Natural killer cell (primary cell): Measurements from ENCODE around the gene MRPL19. TPM values are rescaled to one million over a fixed set of nuclear protein-coding genes. Genes with fewer than 3 reads are reported as not detected.

Experiments used
- ATAC-seq, 3 donors: fragments of 150-1000 bp in 2 of 3; fragments of 200-7000 bp in 1 of 3; cut with Tn5 transposase; 1 replicate in 1 of 3; 2 replicates in 2 of 3; pipeline ENCODE4 v1.10.0; 2021; ENCODE audit warnings: mild to moderate bottlenecking in 2 of 3, moderate library complexity in 2 of 3
- DNase-seq, 2 donors: peaks; one replicate each; pipeline versions ENCODE4 v3.0.0 to v3.0.0-alpha.2; 2013 to 2021; ENCODE audit warnings: mixed read lengths in 1 of 2
- H3K27ac ChIP-seq: one replicate; pipeline ENCODE4 v1.5.1; 2013; ENCODE audit warnings: mild to moderate bottlenecking, low read length
- H3K27me3 ChIP-seq: one replicate; pipeline ENCODE4 v1.6.1; 2013; ENCODE audit warnings: low read length; ENCODE audit not compliant: control insufficient read depth, insufficient read depth
- H3K36me3 ChIP-seq: one replicate; pipeline ENCODE4 v1.6.1; 2013; ENCODE audit warnings: low read length; ENCODE audit not compliant: control insufficient read depth, insufficient read depth
- H3K4me1 ChIP-seq: one replicate; pipeline ENCODE4 v1.6.1; 2013; ENCODE audit warnings: low read length; ENCODE audit not compliant: control insufficient read depth, insufficient read depth
- H3K4me3 ChIP-seq: one replicate; pipeline ENCODE4 v1.5.1; 2013; ENCODE audit warnings: low read length
- H3K9me3 ChIP-seq: one replicate; pipeline ENCODE4 v1.6.1; 2013; ENCODE audit warnings: low read length; ENCODE audit not compliant: control insufficient read depth, insufficient read depth
- H3K27ac Mint-ChIP-seq, 2 donors: one replicate each; pipeline ENCODE4 v1.8.0; 2022; ENCODE audit warnings: mild to moderate bottlenecking in 2 of 2, mixed read lengths in 2 of 2, moderate library complexity in 1 of 2
- H3K27me3 Mint-ChIP-seq, 2 donors: one replicate each; pipeline ENCODE4 v1.8.0; 2022; ENCODE audit warnings: low read depth in 2 of 2, mixed read lengths in 2 of 2
- H3K36me3 Mint-ChIP-seq: one replicate; pipeline ENCODE4 v1.8.0; 2022; ENCODE audit warnings: mixed read lengths
- H3K4me1 Mint-ChIP-seq, 2 donors: one replicate each; pipeline ENCODE4 v1.8.0; 2022; ENCODE audit warnings: mixed read lengths in 2 of 2
- H3K4me3 Mint-ChIP-seq: one replicate; pipeline ENCODE4 v1.8.0; 2022; ENCODE audit warnings: mild to moderate bottlenecking, moderate library complexity, mixed read lengths
- H3K9me3 Mint-ChIP-seq, 2 donors: one replicate each; pipeline ENCODE4 v1.8.0; 2022; ENCODE audit warnings: mixed read lengths in 2 of 2
- CTCF ChIP-seq: fragments of 200-600 bp; IDR thresholded peaks from one replicate; pipeline ENCODE4 v1.8.0; 2022; ENCODE audit warnings: antibody characterized with exemption
- WGBS: methylation state at CpG from one replicate; pipeline ENCODE4 v1.1.7; 2013; ENCODE audit warnings: missing lambda C conversion rate; ENCODE audit not compliant: insufficient coverage; 5-methylcytosine and 5-hydroxymethylcytosine counted together
- intact Hi-C: fragments of 100-400 bp; cut with micrococcal nuclease; formaldehyde crosslinking; loops from one replicate; pipeline ENCODE4 v1.14.2; 2022
- total RNA-seq, 4 donors: library from RNA; stranded (reverse); fragments of 120-200 nt in 1 of 4; gene quantifications; one replicate each; pipeline versions ENCODE4 v1.2.3 to v1.2.4, GENCODE V29; 2013 to 2022

Gene MRPL19
- total RNA-seq, 3 donors from 2014 or later (not counting 1 experiment from before 2014, with no cell fraction given), result 11.9 to 22.9 (median 17.8) TPM

DNA sequence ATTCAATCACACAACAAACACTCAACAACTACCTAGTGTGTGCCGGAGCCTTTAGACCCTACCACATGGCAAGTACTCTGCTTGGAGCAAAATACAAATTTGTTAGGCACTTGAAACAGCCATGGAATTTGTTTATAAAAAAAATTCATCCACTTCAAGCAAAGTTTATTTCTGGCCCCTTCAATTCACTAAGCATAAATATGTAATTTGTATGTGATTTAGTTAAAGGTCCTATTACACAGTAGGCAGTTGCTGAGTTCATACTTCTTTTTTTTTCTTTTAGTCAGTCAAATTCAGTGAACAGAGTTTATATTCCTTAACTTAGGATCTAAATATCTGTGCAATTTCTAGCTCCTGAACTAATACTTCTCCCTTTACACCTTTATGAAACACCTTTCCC, 41.6 kb downstream of the MRPL19 start:
- TF ChIP-seq CTCF, result no peak
- peaks cover 0 to 5% of the 10 kb centered on the region in 2 donors for H3K4me1 Mint-ChIP-seq
- peaks cover 25% of the 10 kb centered on the region for H3K36me3 ChIP-seq
- peaks cover 6% of the 10 kb centered on the region for H3K36me3 Mint-ChIP-seq
- no peak for DNase-seq
- no peaks in the 10 kb centered on the region for H3K4me1 ChIP-seq
- H3K27me3 Mint-ChIP-seq, result no peaks in the 10 kb centered on the region
- H3K27ac Mint-ChIP-seq, result no peak overlapping the region
- intact Hi-C loops, result no loop called here
- H3K9me3 ChIP-seq, result no peaks in the 10 kb centered on the region
- no peak overlapping the region for H3K4me3 Mint-ChIP-seq
- no peaks in the 10 kb centered on the region for H3K9me3 Mint-ChIP-seq
- no peak overlapping the region for H3K4me3 ChIP-seq
- no peak for ATAC-seq
- no peak overlapping the region for H3K27ac ChIP-seq
- WGBS, result 100% methylated on average over 1 of the region's 1 CpG
- H3K27me3 ChIP-seq, result no peaks in the 10 kb centered on the region

DNA sequence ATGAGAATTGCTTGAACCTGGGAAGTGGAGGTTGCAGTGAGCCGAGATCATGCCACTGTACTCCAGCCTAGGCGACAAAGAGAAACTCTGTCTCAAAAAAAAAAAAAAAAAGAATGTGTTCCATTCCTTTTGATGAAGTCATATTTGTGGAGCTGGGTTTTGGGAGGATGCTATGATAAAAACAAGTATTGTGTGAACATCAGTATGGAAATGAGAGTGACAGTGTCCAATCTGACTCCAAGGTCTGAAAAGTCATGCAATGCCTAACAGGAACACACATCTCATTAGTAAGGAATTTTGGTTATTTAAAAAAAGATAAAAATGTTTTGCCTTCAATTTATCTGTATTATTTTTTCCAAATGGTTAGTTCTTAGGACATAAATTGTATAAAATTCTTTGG, 52.3 kb downstream of the MRPL19 start:
- Mint-ChIP-seq H3K36me3 (peaks cover 38% of the 10 kb centered on the region), H3K9me3 (no peaks in the 10 kb centered on the region), H3K27me3 (no peaks in the 10 kb centered on the region), H3K4me3 (no peak overlapping the region), H3K27ac (no peak overlapping the region), H3K4me1 (no peaks in the 10 kb centered on the region)
- Histone ChIP-seq H3K4me3 (no peak overlapping the region), H3K27ac (no peak overlapping the region), H3K4me1 (no peaks in the 10 kb centered on the region), H3K36me3 (peaks cover 42% of the 10 kb centered on the region), H3K9me3 (no peaks in the 10 kb centered on the region), H3K27me3 (no peaks in the 10 kb centered on the region)
- WGBS, result 96% methylated on average over 2 of the region's 2 CpGs
- intact Hi-C loops, result no loop called here
- no peak for ATAC-seq
- no peak for TF ChIP-seq CTCF
- no peak for DNase-seq

GRCh38 chr2:75702593-75702992, 56.0 kb downstream of the MRPL19 start:
- Histone ChIP-seq H3K36me3 (peaks cover 49% of the 10 kb centered on the region), H3K9me3 (no peaks in the 10 kb centered on the region), H3K27me3 (no peaks in the 10 kb centered on the region), H3K27ac (no peak overlapping the region), H3K4me3 (no peak overlapping the region), H3K4me1 (no peaks in the 10 kb centered on the region)
- H3K4me3 Mint-ChIP-seq, result no peak overlapping the region
- WGBS, result 100% methylated on average over 2 of the region's 4 CpGs
- intact Hi-C loops, result no loop called here
- H3K9me3 Mint-ChIP-seq, result no peaks in the 10 kb centered on the region
- no peak for TF ChIP-seq CTCF
- DNase-seq (no peak), ATAC-seq (no peak)
- no peaks in the 10 kb centered on the region for H3K27me3 Mint-ChIP-seq
- H3K27ac Mint-ChIP-seq, result no peak overlapping the region
- H3K36me3 Mint-ChIP-seq, result peaks cover 31% of the 10 kb centered on the region
- no peaks in the 10 kb centered on the region for H3K4me1 Mint-ChIP-seq

GRCh38 chr2:75703589-75704287, 57.2 kb downstream of the MRPL19 start:
- Mint-ChIP-seq H3K9me3 (no peaks in the 10 kb centered on the region), H3K4me3 (no peak overlapping the region), H3K36me3 (peaks cover 30% of the 10 kb centered on the region), H3K27me3 (no peaks in the 10 kb centered on the region), H3K27ac (no peak overlapping the region), H3K4me1 (peaks cover 5 to 6% of the 10 kb centered on the region in 2 donors)
- DNase-seq, result no peak
- H3K4me3 ChIP-seq, result no peak overlapping the region
- no peaks in the 10 kb centered on the region for H3K4me1 ChIP-seq
- WGBS, result 98% methylated on average over 3 of the region's 4 CpGs
- no peaks in the 10 kb centered on the region for H3K9me3 ChIP-seq
- no peak for ATAC-seq
- no peak for TF ChIP-seq CTCF
- no peak overlapping the region for H3K27ac ChIP-seq
- no peaks in the 10 kb centered on the region for H3K27me3 ChIP-seq
- intact Hi-C loops, result no loop called here
- H3K36me3 ChIP-seq, result peaks cover 44% of the 10 kb centered on the region
